GM12878 (cell line): ENCODE data around the gene HK2. TPM values are rescaled to one million over a fixed set of nuclear protein-coding genes. Genes with fewer than 3 reads are reported as not detected.

ENCODE experiments used
- CUX1 ChIP-seq: IDR thresholded peaks from 2 replicates; pipeline ENCODE4 v1.6.1; 2012; ENCODE audit warnings: improper control_type of control experiment, low read depth, low read length; ENCODE audit not compliant: insufficient replicate concordance
- EGR1 ChIP-seq, 2 experiments: IDR thresholded peaks; 1 replicate in 1 of 2; 2 replicates in 1 of 2; pipeline ENCODE4 v1.6.1; 2011 to 2012; ENCODE audit warnings: low read depth in 2 of 2, low read length in 2 of 2, borderline replicate concordance in 1 of 2, mild to moderate bottlenecking in 1 of 2, moderate library complexity in 1 of 2
- GATAD2B ChIP-seq: fragments of 450-650 bp; conservative IDR thresholded peaks from 2 replicates; pipeline ENCODE4 v1.6.1; 2017; ENCODE audit warnings: low read depth, mild to moderate bottlenecking, moderate library complexity
- IKZF2 ChIP-seq, 2 experiments: fragments of 450-650 bp; IDR thresholded peaks; 2 replicates each; pipeline ENCODE4 v1.6.1; 2017; ENCODE audit warnings: mild to moderate bottlenecking in 2 of 2, moderate library complexity in 2 of 2
- MEF2B ChIP-seq: fragments of 450-650 bp; IDR thresholded peaks from 2 replicates; pipeline ENCODE4 v1.6.1; 2018; ENCODE audit warnings: mild to moderate bottlenecking, moderate library complexity; ENCODE audit not compliant: partially characterized antibody, poor library complexity, severe bottlenecking
- NRF1 ChIP-seq: conservative IDR thresholded peaks from 2 replicates; pipeline ENCODE4 v1.6.1; 2011; ENCODE audit warnings: mild to moderate bottlenecking, low read depth, low read length, improper control_type of control experiment
- PAX8 ChIP-seq: fragments of 450-650 bp; IDR thresholded peaks from 2 replicates; pipeline ENCODE4 v1.6.1; 2017; ENCODE audit warnings: mild to moderate bottlenecking, moderate library complexity
- SREBF2 ChIP-seq: IDR thresholded peaks from 2 replicates; pipeline ENCODE4 v1.6.1; 2012; ENCODE audit warnings: mild to moderate bottlenecking, low read length
- TCF3 ChIP-seq: IDR thresholded peaks from 2 replicates; pipeline ENCODE4 v1.6.1; 2012; ENCODE audit warnings: low read depth, mild to moderate bottlenecking, low read length, borderline replicate concordance; ENCODE audit not compliant: insufficient read depth
- ZBTB11 ChIP-seq: fragments of 450-650 bp; formaldehyde crosslinking; IDR thresholded peaks from 2 replicates; pipeline ENCODE4 v1.5.0; 2022; ENCODE audit warnings: mild to moderate bottlenecking, missing genetic modification characterization
- ZBTB33 ChIP-seq: fragments of 450-650 bp; IDR thresholded peaks from 2 replicates; pipeline ENCODE4 v1.6.1; 2017; ENCODE audit warnings: mild to moderate bottlenecking
- ZNF687 ChIP-seq: fragments of 450-650 bp; IDR thresholded peaks from 2 replicates; pipeline ENCODE4 v1.6.1; 2017; ENCODE audit warnings: mild to moderate bottlenecking, moderate library complexity
- ZSCAN29 ChIP-seq: fragments of 450-650 bp; IDR thresholded peaks from 2 replicates; pipeline ENCODE4 v1.6.1; 2017; ENCODE audit warnings: mild to moderate bottlenecking, moderate library complexity
- polyA plus RNA-seq, 11 experiments: library from polyadenylated mRNA; depleted of rRNA in 4 of 11; unstranded in 6 of 11; stranded (reverse) in 5 of 11; fragments of >200 nt; fragmentation: Nextera tagmentation in 4 of 11; fragmentation: Illumina TruSeq in 1 of 11; extraction: Ambion mirVana in 4 of 11; extraction: Trizol in 1 of 11; gene quantifications; 1 replicate in 1 of 11; 2 replicates in 10 of 11; pipeline versions ENCODE4 v1.2.1 to v1.2.3, GENCODE V29; 2011 to 2016; ENCODE audit warnings: inconsistent platforms in 2 of 11, missing spikeins in 2 of 11, low read depth in 1 of 11
- total RNA-seq, 4 experiments: library from RNA; depleted of rRNA in 3 of 4; stranded (reverse); fragments of >200 nt in 3 of 4; fragmentation: Illumina TruSeq in 1 of 4; extraction: Trizol in 1 of 4; gene quantifications; 2 replicates each; pipeline versions ENCODE4 v1.2.1 to v1.2.3, GENCODE V29; 2013 to 2021

HK2 gene
- total and polyA plus RNA-seq, 10 of the 15 experiments (the other 5 are each of a cell fraction or from before 2014, with no cell fraction given): 5.0 to 73.1 (median 20.2) TPM

GRCh38 chr2:74834792-74835755 lies 1.1 kb downstream of the HK2 start (continued):
- TF ChIP-seq CUX1: no peak
- TF ChIP-seq PAX8: no peak
- peak; percentile 89 for TF ChIP-seq GATAD2B
- TF ChIP-seq EGR1 (IDR thresholded peaks at IDR 0.05; ENCODE audit: borderline replicate concordance in 1 of 2, low read depth in 2 of 2, low read length in 2 of 2): peak in 1 of 2 experiments; percentile 6; a peak in 1 of 3 replicates
- no peak for TF ChIP-seq ZBTB11 (CRISPR knock-in tag)
- TF ChIP-seq NRF1: no peak
- no peak for TF ChIP-seq ZBTB33
- TF ChIP-seq ZSCAN29: no peak
- TF ChIP-seq SREBF2: no peak
- no peak for TF ChIP-seq TCF3
- no peak; the same call in 1 of the 2 replicates for TF ChIP-seq ZNF687
- TF ChIP-seq MEF2B: peak; percentile 60
- TF ChIP-seq IKZF2 (IDR thresholded peaks at IDR 0.05): no peak
